KOPT-K1 (cell line): Measurements from ENCODE around the gene NDUFB6.
A peak's percentile ranks its signal among the peaks of the same experiment; 100 is the strongest.
"Not testable (repeated sequence)": the region's sequence is repeated elsewhere in the genome, so short reads cannot be mapped to it uniquely, and the experiment has no call there.

Experiments
- H3K27ac ChIP-seq: fragments of 200-600 bp; sonication (generic); 2 replicates; pipeline ENCODE4 v1.5.1; 2016; ENCODE audit warnings: antibody characterized with exemption, mild to moderate bottlenecking, low read depth, low read length; ENCODE audit not compliant: poor library complexity, severe bottlenecking
- H3K36me3 ChIP-seq: fragments of 200-600 bp; sonication (generic); 2 replicates; pipeline ENCODE4 v1.5.1; 2017; ENCODE audit warnings: antibody characterized with exemption, mild to moderate bottlenecking, low read length, moderate library complexity; ENCODE audit not compliant: insufficient read depth
- H3K9me3 ChIP-seq: fragments of 200-600 bp; sonication (generic); 2 replicates; pipeline ENCODE4 v1.5.1; 2017; ENCODE audit warnings: antibody characterized with exemption, low read length, mild to moderate bottlenecking; ENCODE audit not compliant: insufficient read depth, poor library complexity, severe bottlenecking

NDUFB6 gene

DNA sequence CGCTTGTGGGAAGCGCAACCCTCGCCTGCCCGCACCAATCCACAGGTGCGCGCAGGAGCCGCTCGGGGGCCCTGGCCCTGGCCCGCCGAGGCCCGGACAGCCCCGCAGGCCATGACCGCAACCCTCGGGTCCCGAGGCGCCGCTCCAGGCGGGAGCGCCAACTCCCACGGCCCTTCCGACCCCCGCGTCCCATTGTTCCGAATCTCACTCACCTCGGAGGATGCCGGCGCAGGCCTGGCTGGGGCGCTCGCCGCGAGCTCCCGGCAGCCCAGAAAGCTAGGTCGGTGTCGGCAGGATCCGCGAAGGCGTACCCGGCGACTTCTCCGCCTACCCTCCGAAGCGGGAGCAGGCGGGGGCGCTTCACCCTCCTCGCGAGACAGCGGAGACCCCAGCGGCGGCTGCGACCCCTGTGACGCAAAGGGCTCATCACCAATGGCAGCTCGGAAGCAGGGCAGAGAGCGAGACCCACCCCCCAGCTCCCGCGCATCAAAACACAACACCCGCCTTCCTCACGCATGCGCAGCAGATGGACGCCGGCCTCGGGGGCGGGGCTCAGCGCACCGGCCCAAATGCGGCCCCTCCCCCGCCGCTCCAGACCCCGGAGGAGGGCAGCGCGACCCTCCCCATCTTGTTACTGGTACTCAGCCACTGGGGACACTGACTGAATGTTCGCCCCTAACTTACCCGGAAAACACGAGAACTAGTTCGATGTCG, 22.2 kb downstream of the NDUFB6 start:
- Histone ChIP-seq H3K36me3 (peaks cover 14% of the 10 kb centered on the region), H3K27ac (peak overlapping the region; percentile 92)

DNA sequence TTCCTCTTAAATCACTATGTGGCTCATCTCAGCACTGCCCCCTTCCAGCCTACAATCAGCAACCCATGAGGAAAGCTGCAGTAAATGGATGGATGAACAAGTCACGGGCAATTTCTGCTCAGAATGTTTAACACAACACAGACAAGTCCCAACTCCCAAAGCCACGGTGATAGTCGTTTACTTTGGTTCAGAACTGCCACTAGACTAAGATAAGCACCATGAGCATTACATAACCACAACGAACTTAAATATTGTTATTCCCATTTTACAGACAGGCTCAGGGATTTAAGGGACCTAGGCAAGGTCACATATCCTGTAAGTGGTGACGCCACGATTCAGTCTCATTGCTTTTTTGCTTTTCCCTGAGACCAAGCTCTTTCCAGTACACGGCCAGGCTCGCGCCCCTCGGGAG, 22.8 kb downstream of the NDUFB6 start:
- Histone ChIP-seq H3K9me3 (no peaks in the 10 kb centered on the region), H3K36me3 (peaks cover 14% of the 10 kb centered on the region), H3K27ac (peak overlapping the region; percentile 92)

More for the DNA sequence above, 22.2 kb downstream of the NDUFB6 start:
- H3K9me3 ChIP-seq = no peaks in the 10 kb centered on the region

DNA sequence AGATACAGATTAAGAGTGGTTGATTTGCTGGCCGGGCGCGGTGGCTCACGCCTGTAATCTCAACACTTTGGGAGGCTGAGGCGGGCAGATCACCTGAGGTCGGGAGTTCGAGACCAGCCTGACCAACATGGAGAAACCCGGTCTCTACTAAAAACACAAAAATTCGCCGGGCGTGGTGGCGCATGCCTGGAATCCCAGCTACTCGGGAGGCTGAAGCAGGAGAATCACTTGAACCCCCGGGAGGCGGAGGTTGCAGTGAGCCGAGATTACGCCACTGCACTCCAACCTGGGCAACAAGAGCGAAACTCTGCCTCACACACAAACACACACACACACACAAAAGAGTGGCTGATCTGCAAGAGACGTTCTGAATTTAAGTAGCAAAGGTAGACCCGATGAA, 24.7 kb downstream of the NDUFB6 start:
- H3K36me3 ChIP-seq = peaks cover 27% of the 10 kb centered on the region
- H3K27ac ChIP-seq, H3K9me3 ChIP-seq: not testable (repeated sequence)

DNA sequence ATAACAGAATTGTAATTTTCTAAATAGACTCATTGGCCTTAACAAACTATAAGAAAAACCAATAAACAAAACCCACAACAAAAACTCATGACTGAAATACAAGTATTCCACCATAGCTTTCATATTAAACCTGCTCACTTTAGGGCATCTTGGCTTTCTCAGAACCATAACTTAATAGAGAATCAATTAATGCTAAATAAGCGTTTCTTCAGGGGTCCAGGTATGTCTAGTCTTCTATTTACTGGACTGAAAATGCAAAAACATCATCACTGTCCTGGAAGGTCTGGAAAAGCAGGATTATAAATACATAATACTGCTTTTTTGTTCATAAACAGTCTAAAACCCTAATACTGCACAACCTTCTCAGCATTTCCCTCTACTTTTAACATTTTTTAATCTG, 27.1 kb downstream of the NDUFB6 start:
- peaks cover 50% of the 10 kb centered on the region for H3K36me3 ChIP-seq
- no peak overlapping the region for H3K27ac ChIP-seq
- no peaks in the 10 kb centered on the region for H3K9me3 ChIP-seq

DNA sequence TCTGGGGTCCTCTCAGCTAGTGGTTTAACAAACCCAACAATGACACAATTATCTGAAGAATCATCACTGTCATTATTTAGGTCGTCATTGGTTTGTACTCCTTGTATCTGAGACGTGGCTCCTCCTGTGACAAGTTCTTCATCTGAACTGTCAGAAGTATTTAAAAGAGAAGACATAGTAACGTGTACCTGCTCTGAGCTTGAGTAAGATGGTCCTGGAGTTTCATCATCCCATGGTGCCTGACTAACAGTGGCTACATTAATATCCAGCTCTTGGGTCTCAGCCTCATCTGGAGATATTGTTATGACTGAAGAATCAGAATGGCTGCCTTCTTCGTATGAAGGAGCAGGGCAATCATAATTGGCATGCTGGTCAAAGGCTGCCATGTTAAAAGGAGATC, 29.9 kb downstream of the NDUFB6 start:
- peaks cover 62% of the 10 kb centered on the region for H3K36me3 ChIP-seq
- no peak overlapping the region for H3K27ac ChIP-seq

DNA sequence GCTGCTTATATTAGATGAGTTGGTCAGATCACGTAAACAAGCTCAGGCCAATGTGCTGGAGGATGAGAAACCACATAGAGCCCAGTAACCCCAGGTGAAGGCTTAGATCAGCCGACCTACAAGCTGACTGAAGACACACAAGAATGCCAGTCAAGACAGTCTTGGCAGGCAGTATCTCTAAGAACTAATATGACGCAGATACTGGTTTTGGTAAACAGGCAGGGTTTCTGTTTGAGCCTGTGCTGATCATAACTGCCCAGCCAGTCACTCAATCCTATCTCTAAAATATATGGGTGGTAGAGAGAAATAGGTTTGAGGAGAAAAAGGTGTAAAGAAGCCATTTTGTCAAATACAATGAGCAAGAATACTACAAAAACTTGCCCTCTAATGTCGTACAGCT, 39.1 kb downstream of the NDUFB6 start:
- H3K27ac ChIP-seq = no peak overlapping the region
- no peaks in the 10 kb centered on the region for H3K9me3 ChIP-seq
- H3K36me3 ChIP-seq = no peaks in the 10 kb centered on the region; the same call in 1 of the 2 replicates

More for the DNA sequence above, 29.9 kb downstream of the NDUFB6 start:
- H3K9me3 ChIP-seq = no peaks in the 10 kb centered on the region

DNA sequence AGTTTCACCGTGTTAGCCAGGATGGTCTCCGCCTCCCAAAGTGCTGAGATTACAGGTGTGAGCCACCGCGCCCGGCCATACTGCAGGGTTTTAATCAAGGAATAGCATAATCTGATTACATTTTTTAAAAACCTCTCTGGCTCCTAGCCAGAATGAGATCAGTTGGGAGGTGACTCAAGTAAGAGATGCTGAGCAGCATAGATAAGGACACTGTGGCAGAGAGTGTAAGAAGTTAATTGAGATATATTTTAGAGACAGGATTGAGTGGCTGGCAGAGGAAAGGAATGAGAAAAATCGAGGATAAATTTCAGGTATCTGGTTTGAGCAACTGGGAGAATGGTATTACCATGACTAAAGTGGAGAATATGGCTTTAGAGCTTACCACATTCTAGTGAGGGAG, 39.6 kb downstream of the NDUFB6 start:
- Histone ChIP-seq H3K27ac (no peak overlapping the region), H3K36me3 (no peaks in the 10 kb centered on the region; the same call in 1 of the 2 replicates), H3K9me3 (no peaks in the 10 kb centered on the region)

DNA sequence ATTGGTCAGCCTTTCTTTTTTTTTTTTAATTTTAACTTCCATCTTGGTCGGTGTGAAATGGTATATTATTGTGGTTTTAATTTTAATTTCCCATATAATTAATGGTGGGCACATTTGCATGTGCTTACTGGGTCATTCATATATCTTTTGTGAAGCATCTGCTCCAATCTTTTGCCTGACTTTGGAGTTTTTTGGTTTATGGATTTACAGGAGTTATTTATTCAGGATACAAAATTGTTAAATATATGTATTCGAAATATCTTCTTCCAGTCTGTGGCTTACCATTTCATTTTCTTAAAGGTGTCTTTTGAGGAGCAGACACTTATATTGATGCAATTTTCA, 46.3 kb downstream of the NDUFB6 start:
- Histone ChIP-seq H3K36me3 (peaks cover 13% of the 10 kb centered on the region; the same call in 1 of the 2 replicates), H3K27ac (peak overlapping the region; percentile 85), H3K9me3 (peaks cover 16% of the 10 kb centered on the region)

DNA sequence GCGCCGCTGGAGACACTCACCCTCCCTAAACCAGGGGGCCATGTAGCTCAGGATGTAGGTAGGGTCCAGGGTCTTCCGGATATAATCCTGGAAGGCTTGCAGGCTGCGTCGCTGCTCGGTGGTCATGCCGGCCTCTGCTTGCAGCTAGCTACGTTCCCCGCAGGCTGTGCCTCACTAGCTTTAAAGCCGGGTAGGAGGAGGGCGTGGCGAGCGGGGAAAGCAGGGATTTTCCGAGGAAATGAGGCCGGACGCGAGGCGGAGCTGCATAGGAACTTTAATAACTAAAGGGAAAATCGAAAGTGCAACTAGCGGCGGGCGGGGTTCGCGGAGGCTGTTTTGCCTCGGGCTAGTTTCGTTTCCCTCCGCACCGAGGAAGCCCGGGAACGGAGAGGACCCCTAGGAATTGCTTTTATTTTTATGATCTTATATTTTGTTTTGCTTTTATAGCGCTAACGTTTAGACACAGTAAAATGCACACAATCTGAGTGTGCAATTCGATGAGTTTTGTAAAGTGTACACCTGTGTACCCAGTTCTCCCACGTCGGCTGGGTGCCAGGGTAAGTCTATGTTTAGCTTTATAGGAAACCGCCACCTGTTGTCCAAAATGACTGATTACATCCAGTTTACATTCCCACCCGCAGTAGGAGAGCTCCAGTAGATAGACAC, 46.8 kb downstream of the NDUFB6 start, which contains the start of gene RIGI:
RIGI (minus strand) TSS at position 156 of the 666 bp plus-strand sequence; CDS start at position 126, 30 bp downstream.
- Histone ChIP-seq H3K36me3 (peaks cover 13% of the 10 kb centered on the region; the same call in 1 of the 2 replicates), H3K9me3 (peaks cover 21% of the 10 kb centered on the region), H3K27ac (peak within 1 kb of the TSS; percentile 85)

DNA sequence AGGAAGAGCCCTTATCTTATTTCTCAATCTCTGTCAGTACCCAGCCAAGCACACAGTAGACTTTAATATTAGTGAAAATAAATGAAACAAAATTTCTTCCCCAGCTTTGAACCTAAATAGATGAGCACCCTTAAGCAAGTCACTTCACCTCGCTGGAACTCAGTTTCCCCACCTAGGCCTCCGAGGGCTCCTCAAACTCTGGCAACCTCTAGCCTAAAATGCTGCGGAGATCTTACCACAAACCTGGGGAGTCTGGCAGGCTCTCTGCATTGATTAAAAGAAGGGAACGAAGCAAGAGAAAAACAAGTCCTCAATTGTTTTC, 47.3 kb downstream of the NDUFB6 start:
- Histone ChIP-seq H3K9me3 (peaks cover 23% of the 10 kb centered on the region), H3K36me3 (peaks cover 14% of the 10 kb centered on the region; the same call in 1 of the 2 replicates), H3K27ac (peak overlapping the region; percentile 85)

DNA sequence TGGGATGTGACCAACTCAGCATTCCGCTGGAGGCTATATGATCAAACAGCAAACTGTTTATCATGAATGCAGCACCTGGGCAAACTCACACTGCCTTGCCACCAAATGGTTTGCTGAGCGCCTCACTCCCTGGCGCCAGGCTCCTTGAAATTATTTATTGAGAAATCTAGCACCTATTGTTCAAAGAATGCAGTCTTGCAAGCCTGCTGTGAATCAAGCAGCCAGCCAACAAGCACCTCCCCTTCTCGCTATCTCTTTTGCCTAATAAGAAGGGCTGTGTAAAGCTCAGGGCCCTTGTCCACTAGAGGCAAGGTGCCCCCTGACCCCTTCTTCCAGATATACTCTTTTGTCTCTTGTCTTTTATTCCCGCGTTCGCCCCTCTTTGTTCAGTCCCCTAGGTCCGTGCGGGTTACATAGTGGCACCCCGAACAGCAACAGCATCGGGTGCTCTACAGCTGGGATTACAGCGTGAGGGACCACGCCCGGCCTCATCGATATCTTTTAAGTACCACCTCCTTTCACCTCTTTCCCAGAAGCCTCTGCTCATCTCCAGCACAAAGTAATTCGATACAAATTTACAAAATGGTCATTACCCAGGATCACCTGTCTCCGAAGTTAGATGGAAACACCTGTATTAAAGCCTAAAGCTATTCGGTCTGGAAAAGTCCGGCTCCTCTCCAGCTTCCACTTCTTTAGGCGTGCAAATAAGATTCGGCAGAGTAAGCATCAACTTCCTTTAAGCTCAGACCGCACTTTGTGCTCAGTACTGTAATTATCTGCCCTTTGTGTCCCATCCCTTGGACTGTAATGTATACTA, 47.9 kb downstream of the NDUFB6 start:
- Histone ChIP-seq H3K36me3 (peaks cover 18% of the 10 kb centered on the region; the same call in 1 of the 2 replicates), H3K27ac (peak overlapping the region; percentile 85), H3K9me3 (peaks cover 29% of the 10 kb centered on the region)

DNA sequence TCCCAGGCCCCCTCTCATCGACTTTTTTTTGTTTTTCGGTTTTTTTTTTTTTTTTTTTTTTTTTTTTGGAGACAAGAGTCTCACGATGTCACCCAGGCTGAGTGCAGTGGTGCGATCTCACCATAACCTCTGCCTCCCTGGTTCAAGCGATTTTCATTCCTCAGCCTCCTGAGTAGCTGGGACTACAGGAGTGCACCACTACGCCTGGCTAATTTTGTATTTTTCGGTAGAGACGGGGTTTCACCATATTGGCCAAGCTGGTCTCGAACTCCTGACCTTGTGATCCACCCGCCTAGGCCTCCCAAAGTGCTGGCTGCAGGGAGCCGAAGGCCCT, 48.4 kb downstream of the NDUFB6 start:
- H3K36me3 ChIP-seq = peaks cover 18% of the 10 kb centered on the region; the same call in 1 of the 2 replicates
- H3K9me3 ChIP-seq = peaks cover 34% of the 10 kb centered on the region
- not testable (repeated sequence) for H3K27ac ChIP-seq

DNA sequence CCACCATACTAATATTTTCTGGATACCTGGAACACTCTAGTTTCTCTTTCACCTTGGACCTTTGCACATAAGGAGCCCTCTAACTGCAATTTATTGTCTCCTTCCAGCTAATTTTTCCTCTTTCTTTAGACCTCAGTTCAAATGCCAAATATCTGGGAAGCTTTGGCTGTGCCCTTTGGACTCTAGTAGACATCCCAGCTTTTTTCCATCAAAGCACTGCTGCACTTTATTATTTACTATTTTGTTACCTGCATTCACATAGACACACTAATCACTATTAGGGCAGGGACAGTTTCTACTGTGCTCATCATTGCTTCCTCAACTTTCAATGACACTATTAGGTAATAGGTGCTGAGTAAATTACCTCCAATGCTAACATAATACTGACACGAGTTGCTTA, 49.0 kb downstream of the NDUFB6 start:
- H3K9me3 ChIP-seq = peaks cover 41% of the 10 kb centered on the region
- no peak overlapping the region for H3K27ac ChIP-seq
- peaks cover 18% of the 10 kb centered on the region; the same call in 1 of the 2 replicates for H3K36me3 ChIP-seq

DNA sequence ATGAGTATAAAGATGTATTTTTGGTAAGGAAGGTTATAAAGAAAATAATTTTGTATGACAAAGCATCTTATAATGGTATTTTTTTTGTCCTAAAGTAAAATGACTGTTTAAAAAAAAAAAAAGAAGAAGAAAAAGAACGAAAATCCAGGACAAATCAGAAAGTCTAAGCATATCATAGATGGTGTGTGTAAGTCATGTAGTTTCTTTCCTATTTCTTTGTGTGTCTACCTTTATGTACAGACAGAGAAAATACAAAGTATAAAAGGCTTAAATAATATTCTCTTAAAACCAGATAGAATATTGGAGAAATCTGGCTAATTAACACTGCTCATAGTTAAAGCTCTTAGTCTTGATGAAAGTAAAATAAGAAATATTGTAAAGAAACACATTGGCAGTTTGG, 54.7 kb downstream of the NDUFB6 start:
- peaks cover 71% of the 10 kb centered on the region for H3K9me3 ChIP-seq

DNA sequence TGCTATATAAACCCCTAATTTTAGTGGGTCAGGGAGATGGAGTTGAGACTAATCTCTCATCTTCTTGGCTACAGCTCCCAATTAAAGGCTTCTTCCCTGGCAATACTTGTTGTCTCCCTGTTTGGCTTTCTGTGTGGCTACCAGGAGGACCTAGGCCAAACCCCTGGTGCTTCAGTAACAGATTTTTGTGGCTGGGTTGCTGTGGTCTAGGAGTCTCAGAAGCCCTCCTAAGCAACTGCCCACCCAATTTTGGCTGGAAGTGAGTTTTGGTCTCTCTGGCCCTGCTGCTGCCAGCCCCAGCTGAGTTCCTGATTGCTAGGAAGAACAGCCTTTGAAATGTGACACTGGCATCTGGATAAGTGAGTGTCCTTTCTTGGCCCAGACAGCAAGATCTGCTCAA, 56.7 kb downstream of the NDUFB6 start:
- peaks cover 51% of the 10 kb centered on the region for H3K9me3 ChIP-seq

More for the DNA sequence above, 54.7 kb downstream of the NDUFB6 start:
- Histone ChIP-seq H3K27ac (no peak overlapping the region), H3K36me3 (peaks cover 22% of the 10 kb centered on the region; the same call in 1 of the 2 replicates)

More for the DNA sequence above, 56.7 kb downstream of the NDUFB6 start:
- no peak overlapping the region for H3K27ac ChIP-seq
- H3K36me3 ChIP-seq = peaks cover 11% of the 10 kb centered on the region; the same call in 1 of the 2 replicates
